ENCODE results near the gene TAB2. TPM values are rescaled to one million over a fixed set of nuclear protein-coding genes. Genes with fewer than 3 reads are reported as not detected.

The TAB2 gene
- total and polyA plus RNA-seq, 2 of the 8 experiments (the other 6 are each of a cell fraction or from before 2014, with no cell fraction given): 40.4 to 63.0 TPM

DNA sequence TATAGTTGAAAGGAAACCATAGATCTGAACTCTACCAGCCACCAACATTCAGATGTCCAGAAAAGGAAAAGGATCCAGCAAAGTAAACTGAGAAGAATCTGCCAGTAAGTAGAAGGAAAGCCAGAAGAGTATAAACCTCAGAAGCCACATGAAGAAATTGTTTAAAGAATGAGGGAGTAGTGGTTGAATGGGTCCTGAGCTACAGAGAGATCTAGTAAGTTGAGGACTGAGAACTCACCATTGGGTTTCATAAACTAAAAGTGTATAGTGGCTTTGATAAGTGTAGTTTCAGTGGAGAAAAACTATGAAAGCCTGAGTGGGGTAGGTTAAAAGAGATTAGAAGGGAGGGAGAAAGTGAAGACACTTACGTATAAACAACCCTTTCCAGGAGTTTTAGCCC, 50.6 kb downstream of the TAB2 start:
- no peaks in the 10 kb centered on the region for H3K27me3 ChIP-seq (replicated peaks in 1 of 4; ENCODE audit: control insufficient read depth in 3 of 4, extremely low read depth in 1 of 4, insufficient read depth in 3 of 4, low read length in 3 of 4)
- no peaks in the 10 kb centered on the region; the same call in 1 of the 2 replicates for H3K79me1 ChIP-seq (ENCODE audit: low read depth, low read length)
- DNase-seq (ENCODE audit: low read depth in 1 of 2, low spot score in 2 of 2) (no peak), FAIRE-seq (no peak)
- peaks cover 7 to 74% of the 10 kb centered on the region in 2 experiments; a peak in 3 of 4 replicates for H3K79me2 ChIP-seq (ENCODE audit: control insufficient read depth in 1 of 2, insufficient read depth in 2 of 2, low read length in 2 of 2)
- H3K27ac ChIP-seq (ENCODE audit: low read depth, low read length): no peak overlapping the region
- H3K9ac ChIP-seq (replicated peaks in 1 of 4; ENCODE audit: extremely low read depth in 1 of 4, low read depth in 3 of 4, low read length in 3 of 4): no peak overlapping the region
- no peak overlapping the region for H4K91ac ChIP-seq (replicated peaks; ENCODE audit: insufficient read length, low read length)
- H3K23me2 ChIP-seq (ENCODE audit: low read depth, low read length): no peaks in the 10 kb centered on the region
- H3K23ac ChIP-seq (ENCODE audit: insufficient read length): no peak overlapping the region
- no peak overlapping the region for H3K4me3 ChIP-seq (ENCODE audit: extremely low read depth in 1 of 4, insufficient read depth in 2 of 4, low read depth in 3 of 4, low read length in 4 of 4)
- H3K4ac ChIP-seq (replicated peaks; ENCODE audit: insufficient read length, low read depth, low read length): no peak overlapping the region
- peak overlapping the region; percentile 12 for H3K56ac ChIP-seq (replicated peaks; ENCODE audit: insufficient read length, low read depth, low read length)
- no peak overlapping the region for H2BK120ac ChIP-seq (replicated peaks; ENCODE audit: low read depth, low read length)
- H3K4me2 ChIP-seq (ENCODE audit: insufficient read depth in 1 of 2, low read depth in 2 of 2, low read length in 2 of 2): no peak overlapping the region
- H4K8ac ChIP-seq (ENCODE audit: extremely low read depth, insufficient read depth, low read length): no peak overlapping the region
- peaks cover 0 to 5% (median 0%) of the 10 kb centered on the region in 4 experiments; a peak in 1 of 8 replicates for H3K36me3 ChIP-seq (ENCODE audit: control insufficient read depth in 2 of 4, insufficient read depth in 4 of 4, low read length in 3 of 4)
- ChIA-PET CTCF (ENCODE audit: partially characterized antibody) (interaction anchor here (0.5 to 0.9 kb wide), 3 partner anchors 14 to 342 kb away, joined by 3 read pairs; no protein-coding TSS in a partner anchor), POLR2A (ENCODE audit: partially characterized antibody) (interaction anchor here (1.2 kb wide), 1 partner anchor 27 kb away, joined by 4 read pairs; no protein-coding TSS in a partner anchor)
- WGBS, 2 experiments (ENCODE audit: extremely low coverage in 1 of 2, insufficient coverage in 1 of 2, insufficient read length in 1 of 2, insufficient replicate concordance in 2 of 2, low coverage in 1 of 2, low lambda C conversion rate in 2 of 2, missing lambda C conversion rate in 1 of 2): 80% methylated on average over 1 of the region's 1 CpG; no CpG with 5 or more reads in 1 of the 2 experiments
- no peak overlapping the region for H2AK5ac ChIP-seq (ENCODE audit: low read depth, low read length)
- H4K20me1 ChIP-seq (replicated peaks in 1 of 2; ENCODE audit: control insufficient read depth in 1 of 2, insufficient read depth in 2 of 2, low read length in 2 of 2): peaks cover 1 to 6% of the 10 kb centered on the region in 2 experiments
- no peak overlapping the region for H4K5ac ChIP-seq (ENCODE audit: insufficient read length, low read depth, low read length)
- no peak overlapping the region for H3K18ac ChIP-seq (ENCODE audit: extremely low read depth, low read length)
- no peak overlapping the region for H2BK20ac ChIP-seq (ENCODE audit: low read length)
- H2AFZ ChIP-seq (ENCODE audit: low read length): no peak overlapping the region
- no peak overlapping the region for H2BK12ac ChIP-seq (ENCODE audit: low read depth, low read length)
- no peaks in the 10 kb centered on the region for H3K9me3 ChIP-seq (ENCODE audit: insufficient read depth in 2 of 2, low read depth in 1 of 2, low read length in 1 of 2)
- H2BK5ac ChIP-seq (ENCODE audit: low read depth, low read length): no peak overlapping the region
- no peak overlapping the region for H2BK15ac ChIP-seq (ENCODE audit: low read length)
- no peak overlapping the region for H3K14ac ChIP-seq (ENCODE audit: insufficient read length)
- peaks cover 0 to 2% (median 0%) of the 10 kb centered on the region in 4 experiments; a peak in 1 of 7 replicates for H3K4me1 ChIP-seq (replicated peaks in 1 of 4; ENCODE audit: control insufficient read depth in 3 of 4, insufficient read depth in 4 of 4, low read length in 3 of 4)
- TF ChIP-seq SP1 (IDR thresholded peaks at IDR 0.05; ENCODE audit: low read depth, low read length): no peak
- no peak for TF ChIP-seq SP2 (IDR thresholded peaks at IDR 0.05; ENCODE audit: low read length)
- TF ChIP-seq MAX (IDR thresholded peaks at IDR 0.05): no peak
- no peak for TF ChIP-seq NRF1 (IDR thresholded peaks at IDR 0.05; ENCODE audit: low read depth, low read length)
- no peak for TF ChIP-seq FOSL1 (IDR thresholded peaks at IDR 0.05; ENCODE audit: insufficient read depth, low read depth, low read length)
- TF ChIP-seq CTBP2 (IDR thresholded peaks at IDR 0.05; ENCODE audit: borderline replicate concordance, insufficient read depth, insufficient read length, low read length): no peak
- no peak for TF ChIP-seq ATF2 (IDR thresholded peaks at IDR 0.05; ENCODE audit: low read length)
- TF ChIP-seq YY1 (IDR thresholded peaks at IDR 0.05; ENCODE audit: low read depth, low read length): no peak
- TF ChIP-seq BCL11A (IDR thresholded peaks at IDR 0.05; ENCODE audit: low read depth in 2 of 2, low read length in 2 of 2): no peak
- no peak for TF ChIP-seq GTF2F1 (IDR thresholded peaks at IDR 0.05; ENCODE audit: borderline replicate concordance, low read depth, low read length)
- TF ChIP-seq NANOG (IDR thresholded peaks at IDR 0.05; ENCODE audit: insufficient read depth, low read depth, low read length, poor library complexity, severe bottlenecking): no peak
